K562 (cell line): Measurements from ENCODE around the gene ACAD10. TPM values are rescaled to one million over a fixed set of nuclear protein-coding genes. Genes with fewer than 3 reads are reported as not detected.
A peak's percentile ranks its signal among the peaks of the same experiment; 100 is the strongest.

ENCODE experiments used
- ATF2 ChIP-seq: sonication (generic); formaldehyde crosslinking; IDR thresholded peaks from 2 replicates; pipeline ENCODE4 v1.8.1; 2022; ENCODE audit warnings: missing genetic modification reagents
- CEBPG ChIP-seq, 3 experiments: fragments of 200-800 bp in 1 of 3; sonication (Bioruptor generic) in 1 of 3; sonication (generic) in 1 of 3; formaldehyde crosslinking in 1 of 3; IDR thresholded peaks in 2 of 3; conservative IDR thresholded peaks in 1 of 3; 2 replicates each; pipeline versions ENCODE4 v1.6.1 to v1.8.0; 2016 to 2022; ENCODE audit warnings: missing compliant biosample characterization in 2 of 3, missing genetic modification characterization in 2 of 3, mild to moderate bottlenecking in 1 of 3, missing genetic modification reagents in 1 of 3
- CHD7 ChIP-seq: fragments of 200-600 bp; sonication (generic); IDR thresholded peaks from one replicate; pipeline ENCODE4 v1.6.1; 2012; ENCODE audit warnings: mild to moderate bottlenecking, low read depth, low read length, inconsistent platforms
- PATZ1 ChIP-seq: fragments of 250-450 bp; sonication (Bioruptor Pico); IDR thresholded peaks from 2 replicates; pipeline ENCODE4 v1.5.0; 2020; ENCODE audit warnings: mild to moderate bottlenecking, borderline replicate concordance
- TFAP4 ChIP-seq: sonication (generic); formaldehyde crosslinking; IDR thresholded peaks from 2 replicates; pipeline ENCODE4 v1.8.0; 2022; ENCODE audit warnings: missing genetic modification reagents, mild to moderate bottlenecking, moderate library complexity, borderline replicate concordance
- ZC3H4 ChIP-seq: sonication (generic); formaldehyde crosslinking; IDR thresholded peaks from 2 replicates; pipeline ENCODE4 v1.9.0; 2021; ENCODE audit warnings: missing genetic modification reagents, borderline replicate concordance
- ZFP36 ChIP-seq: fragments of 150-350 bp; IDR thresholded peaks from 2 replicates; pipeline ENCODE4 v1.6.1; 2018; ENCODE audit warnings: low read length, low read depth; ENCODE audit not compliant: partially characterized antibody
- ZNF511 ChIP-seq: sonication (generic); formaldehyde crosslinking; IDR thresholded peaks from 2 replicates; pipeline ENCODE4 v1.8.0; 2022; ENCODE audit warnings: mild to moderate bottlenecking, missing genetic modification reagents
- ZNF766 ChIP-seq: fragments of 200-800 bp; sonication (Bioruptor generic); conservative IDR thresholded peaks from 2 replicates; pipeline ENCODE4 v1.6.1; 2016; ENCODE audit warnings: missing genetic modification characterization, missing compliant biosample characterization
- polyA plus RNA-seq, 8 experiments: library from polyadenylated mRNA; depleted of rRNA in 4 of 8; stranded (reverse) in 5 of 8; unstranded in 3 of 8; fragments of >200 nt; fragmentation: Nextera tagmentation in 2 of 8; fragmentation: Illumina TruSeq in 1 of 8; extraction: Ambion mirVana in 2 of 8; extraction: Trizol in 1 of 8; gene quantifications; 2 replicates each; pipeline versions ENCODE4 v1.2.1 to v1.2.3, GENCODE V29; 2011 to 2014; ENCODE audit warnings: inconsistent platforms in 1 of 8, missing spikeins in 1 of 8
- total RNA-seq, 7 experiments: library from RNA; depleted of rRNA in 6 of 7; stranded (reverse); fragments of >200 nt in 6 of 7; fragmentation: Illumina TruSeq in 2 of 7; extraction: Trizol in 2 of 7; gene quantifications; 2 replicates each; pipeline versions ENCODE4 v1.2.1 to v1.2.3, GENCODE V29; 2011 to 2021; ENCODE audit warnings: low replicate concordance in 1 of 7

Gene ACAD10
- total and polyA plus RNA-seq, 9 of the 15 experiments (the other 6 are each of a cell fraction or from before 2014, with no cell fraction given), result 2.3 to 19.2 (median 12.0) TPM

GRCh38 chr12:111741235-111741812, 55.5 kb downstream of the ACAD10 start (continued):
- no peak for TF ChIP-seq PATZ1 (CRISPR knock-in tag)
- 0 out of 2 replicates have a peak, but pooled peaks have one; percentile 31 for TF ChIP-seq TFAP4 (CRISPR knock-in tag)
- no peak for TF ChIP-seq ZNF511
- TF ChIP-seq ZFP36, result no peak
- no peak for TF ChIP-seq CEBPG (CRISPR knock-in tag; IDR thresholded peaks at IDR 0.05)
- TF ChIP-seq CEBPG (tag; conservative IDR thresholded peaks at IDR 0.05 in 1 of 2, IDR thresholded peaks at IDR 0.05 in 1 of 2), result no peak
- TF ChIP-seq ZNF766 (CRISPR knock-in tag), result peak; percentile 87
- no peak for TF ChIP-seq ATF2 (CRISPR knock-in tag)
- TF ChIP-seq ZC3H4 (CRISPR knock-in tag), result no peak
- TF ChIP-seq CHD7, result no peak
